Uterus (tissue), 4 donors: ENCODE results near the gene VMP1. TPM values are rescaled to one million over a fixed set of nuclear protein-coding genes. Genes with fewer than 3 reads are reported as not detected.

Experiments used
- DNase-seq, 2 donors: peaks; one replicate each; pipeline ENCODE4 v3.0.0-alpha.2; 2019 to 2020
- H3K27ac ChIP-seq, 2 donors: fragments of 200-600 bp; sonication (generic); 1 replicate in 1 of 2; 2 replicates in 1 of 2; pipeline ENCODE4 v1.5.1; 2016 to 2018
- H3K27me3 ChIP-seq, 2 donors: fragments of 200-600 bp; sonication (generic); one replicate each; pipeline ENCODE4 v1.5.1; 2018 to 2019; ENCODE audit warnings: control low read depth in 1 of 2
- H3K36me3 ChIP-seq, 2 donors: fragments of 200-600 bp; sonication (generic); one replicate each; pipeline ENCODE4 v1.5.1; 2019; ENCODE audit warnings: control low read depth in 1 of 2
- H3K4me1 ChIP-seq, 2 donors: fragments of 200-600 bp; sonication (generic); one replicate each; pipeline ENCODE4 v1.5.1; 2018 to 2019; ENCODE audit warnings: control low read depth in 1 of 2
- H3K4me3 ChIP-seq, 2 donors: fragments of 200-600 bp; sonication (generic); 1 replicate in 1 of 2; 2 replicates in 1 of 2; pipeline ENCODE4 v1.5.1; 2018 to 2019; ENCODE audit warnings: mild to moderate bottlenecking in 1 of 2
- H3K9me3 ChIP-seq, 2 donors: fragments of 200-600 bp; sonication (generic); one replicate each; pipeline ENCODE4 v1.5.1; 2019; ENCODE audit warnings: control low read depth in 1 of 2
- POLR2A ChIP-seq, 2 donors: fragments of 450-650 bp; IDR thresholded peaks; one replicate each; pipeline ENCODE4 v1.6.1; 2016; ENCODE audit warnings: antibody characterized with exemption in 2 of 2, mild to moderate bottlenecking in 1 of 2, moderate library complexity in 1 of 2
- intact Hi-C: fragments of 100-400 bp; cut with DNase I; formaldehyde crosslinking; loops from one replicate; pipeline ENCODE4 v1.15.1; 2023; ENCODE audit warnings: low total_unique reads
- total RNA-seq, 4 donors: library from RNA; depleted of rRNA in 3 of 4; stranded (reverse); fragments of >200 nt in 3 of 4; gene quantifications; one replicate each; pipeline versions ENCODE4 v1.1.0 to v1.2.4, GENCODE V29; 2014 to 2023
- TF ChIP-seq, protein P1 (sequence below), 4 experiments: fragments of 200-600 bp in 2 of 4; fragments of 450-650 bp in 2 of 4; sonication (generic) in 2 of 4; IDR thresholded peaks; one replicate each; pipeline ENCODE4 v1.5.1; 2016 to 2019; ENCODE audit warnings: antibody characterized with exemption in 4 of 4, mild to moderate bottlenecking in 2 of 4, moderate library complexity in 1 of 4
- donor health status: DM: yes; HTN: yes; CAD: no.

VMP1 gene
- total RNA-seq, 4 donors from 2014 or later = 92.7 to 251 (median 150) TPM

DNA sequence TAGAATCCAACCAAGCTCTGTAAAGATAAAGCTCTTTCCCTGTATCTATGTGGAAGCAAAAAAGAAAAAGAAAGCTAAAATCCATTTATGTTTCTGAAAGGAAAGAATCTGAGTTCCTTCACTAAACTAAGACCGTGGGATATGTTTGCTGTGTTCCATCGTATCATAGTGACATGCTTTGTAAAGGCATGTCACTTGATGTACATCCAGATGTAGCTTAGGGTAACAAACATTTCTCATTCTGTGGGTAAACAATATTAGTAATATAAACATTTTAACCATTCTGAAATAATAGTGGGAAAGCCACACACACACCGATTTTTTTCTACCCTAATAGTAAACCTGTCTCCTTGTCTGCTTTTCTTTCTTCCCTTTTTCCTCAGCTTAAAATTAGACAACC lies 107.2 kb downstream of the VMP1 start:
- no peaks in the 10 kb centered on the region for H3K27me3 ChIP-seq
- H3K9me3 ChIP-seq = no peaks in the 10 kb centered on the region
- TF ChIP-seq, protein P1, sequence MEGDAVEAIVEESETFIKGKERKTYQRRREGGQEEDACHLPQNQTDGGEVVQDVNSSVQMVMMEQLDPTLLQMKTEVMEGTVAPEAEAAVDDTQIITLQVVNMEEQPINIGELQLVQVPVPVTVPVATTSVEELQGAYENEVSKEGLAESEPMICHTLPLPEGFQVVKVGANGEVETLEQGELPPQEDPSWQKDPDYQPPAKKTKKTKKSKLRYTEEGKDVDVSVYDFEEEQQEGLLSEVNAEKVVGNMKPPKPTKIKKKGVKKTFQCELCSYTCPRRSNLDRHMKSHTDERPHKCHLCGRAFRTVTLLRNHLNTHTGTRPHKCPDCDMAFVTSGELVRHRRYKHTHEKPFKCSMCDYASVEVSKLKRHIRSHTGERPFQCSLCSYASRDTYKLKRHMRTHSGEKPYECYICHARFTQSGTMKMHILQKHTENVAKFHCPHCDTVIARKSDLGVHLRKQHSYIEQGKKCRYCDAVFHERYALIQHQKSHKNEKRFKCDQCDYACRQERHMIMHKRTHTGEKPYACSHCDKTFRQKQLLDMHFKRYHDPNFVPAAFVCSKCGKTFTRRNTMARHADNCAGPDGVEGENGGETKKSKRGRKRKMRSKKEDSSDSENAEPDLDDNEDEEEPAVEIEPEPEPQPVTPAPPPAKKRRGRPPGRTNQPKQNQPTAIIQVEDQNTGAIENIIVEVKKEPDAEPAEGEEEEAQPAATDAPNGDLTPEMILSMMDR (IDR thresholded peaks at IDR 0.05) = no peak
- no peak for TF ChIP-seq POLR2A (IDR thresholded peaks at IDR 0.05)
- H3K4me3 ChIP-seq = no peak overlapping the region
- no peaks in the 10 kb centered on the region for H3K36me3 ChIP-seq
- DNase-seq = no peak
- H3K27ac ChIP-seq = no peak overlapping the region
- no peaks in the 10 kb centered on the region for H3K4me1 ChIP-seq
- intact Hi-C loops = no loop called here

DNA sequence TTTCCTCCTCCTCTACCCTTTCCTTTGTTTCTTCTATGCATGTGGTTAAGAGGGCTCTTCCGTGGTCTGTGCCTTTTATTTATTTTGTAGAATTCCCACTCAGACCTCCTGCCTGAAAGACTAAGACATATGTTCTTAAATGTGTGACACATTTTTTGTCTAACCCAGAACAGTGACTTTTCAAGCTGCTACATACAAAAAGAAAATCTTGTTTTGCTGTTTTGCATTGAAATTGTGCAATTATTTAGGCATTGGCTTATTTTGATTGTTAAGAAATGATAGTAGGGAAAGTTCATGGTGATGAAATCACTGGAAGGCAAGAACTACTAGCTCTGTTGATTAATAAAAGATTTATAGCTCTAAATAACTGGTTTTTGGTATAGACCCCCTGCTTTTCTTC lies 108.5 kb downstream of the VMP1 start:
- TF ChIP-seq POLR2A (IDR thresholded peaks at IDR 0.05) = no peak
- TF ChIP-seq, protein P1 (IDR thresholded peaks at IDR 0.05) = no peak
- no peaks in the 10 kb centered on the region for H3K4me1 ChIP-seq
- intact Hi-C loops = no loop called here
- no peaks in the 10 kb centered on the region for H3K27me3 ChIP-seq
- no peaks in the 10 kb centered on the region for H3K9me3 ChIP-seq
- H3K36me3 ChIP-seq = no peaks in the 10 kb centered on the region
- no peak overlapping the region for H3K27ac ChIP-seq
- H3K4me3 ChIP-seq = no peak overlapping the region
- DNase-seq = no peak

DNA sequence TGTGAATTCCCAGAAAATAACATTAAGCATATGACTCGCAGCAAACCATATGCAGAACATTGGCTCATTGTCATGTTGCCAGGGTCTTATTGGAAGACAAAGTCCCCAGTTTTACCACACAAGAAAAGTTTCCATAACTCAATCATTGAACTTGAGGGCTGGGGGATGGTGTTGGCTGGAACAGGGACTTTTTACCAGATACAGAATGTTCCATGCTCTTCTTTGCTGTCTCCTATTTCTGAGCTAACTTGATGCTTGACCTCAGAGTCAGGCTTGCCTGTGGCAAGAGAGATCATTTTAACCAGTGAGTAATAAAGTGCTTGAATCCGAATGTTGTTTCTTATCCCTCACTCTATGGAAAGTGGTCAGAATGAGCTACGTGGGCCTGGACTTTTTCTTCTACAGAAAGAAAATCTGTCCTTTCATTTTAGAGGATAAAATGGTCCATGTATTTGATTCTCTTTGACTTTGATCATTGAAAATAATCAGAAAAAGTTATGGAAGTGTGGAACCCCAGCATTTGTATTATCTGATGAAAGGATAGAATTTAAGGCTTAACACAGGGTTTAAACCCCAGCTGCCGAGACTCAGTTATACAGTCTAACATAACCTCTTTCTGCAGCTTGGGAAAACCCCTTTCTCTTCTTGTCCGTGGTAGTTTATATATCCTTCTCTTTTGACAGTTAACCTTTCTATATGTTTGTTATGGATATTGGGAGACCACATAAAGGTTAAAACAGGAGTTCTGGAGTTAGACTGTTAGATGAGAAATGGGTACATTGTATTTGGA lies 118.3 kb downstream of the VMP1 start:
- H3K27me3 ChIP-seq = no peaks in the 10 kb centered on the region
- TF ChIP-seq POLR2A (IDR thresholded peaks at IDR 0.05) = no peak
- TF ChIP-seq, protein P1 (IDR thresholded peaks at IDR 0.05) = no peak
- H3K36me3 ChIP-seq = no peaks in the 10 kb centered on the region
- DNase-seq = peak in 1 of 2 donors; percentile 47
- no peak overlapping the region for H3K4me3 ChIP-seq
- H3K4me1 ChIP-seq = no peaks in the 10 kb centered on the region
- no peaks in the 10 kb centered on the region for H3K9me3 ChIP-seq
- intact Hi-C loops = no loop called here
- H3K27ac ChIP-seq = peak overlapping the region; percentile 76 to 77

DNA sequence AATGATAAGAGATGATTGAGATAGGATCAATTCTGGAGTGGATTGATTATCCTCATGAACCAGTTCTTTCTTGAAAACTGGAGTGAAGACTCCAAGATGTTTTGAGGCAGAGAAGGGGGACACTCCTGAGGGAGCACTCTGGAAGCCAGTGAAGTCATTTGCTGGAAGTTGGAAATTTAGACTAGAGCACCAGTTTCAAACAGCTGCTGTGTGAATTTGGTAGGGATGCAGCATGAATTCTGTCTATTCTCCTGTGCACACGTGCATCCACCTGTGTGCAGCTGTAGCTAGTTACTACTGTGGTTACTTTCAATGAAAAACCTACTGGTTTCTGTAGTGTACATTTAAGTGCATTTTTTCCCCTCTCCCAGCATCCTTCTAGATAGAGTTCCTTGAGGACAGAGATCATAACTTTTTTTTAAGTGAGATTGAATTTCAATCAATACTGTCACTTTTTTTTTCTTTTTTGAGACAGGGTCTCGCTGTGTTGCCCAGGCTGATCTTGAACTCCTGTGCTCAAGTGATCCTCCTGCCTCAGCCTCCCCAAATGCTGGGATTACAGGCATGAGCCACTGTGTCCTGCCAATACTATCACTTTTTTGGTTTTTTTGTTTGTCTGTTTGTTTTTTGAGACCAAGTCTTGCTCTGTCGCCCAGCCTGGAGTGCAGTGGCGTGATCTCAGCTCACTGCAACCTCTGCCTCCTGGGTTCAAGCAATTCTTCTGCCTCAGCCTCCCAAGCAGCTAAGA lies 119.4 kb downstream of the VMP1 start:
- Histone ChIP-seq H3K27ac (peak overlapping the region; percentile 76 to 77), H3K4me3 (no peak overlapping the region), H3K27me3 (no peaks in the 10 kb centered on the region), H3K4me1 (peaks cover 0 to 6% of the 10 kb centered on the region in 2 donors), H3K9me3 (no peaks in the 10 kb centered on the region), H3K36me3 (no peaks in the 10 kb centered on the region)
- no peak for TF ChIP-seq POLR2A (IDR thresholded peaks at IDR 0.05)
- TF ChIP-seq, protein P1 (IDR thresholded peaks at IDR 0.05) = no peak
- intact Hi-C loops = no loop called here
- DNase-seq = no peak
